Sigmoid colon (tissue), 4 donors: Measurements from ENCODE around the gene AUTS2.

ENCODE experiments used
- CTCF ChIP-seq, 4 experiments: fragments of 450-650 bp in 3 of 4; fragments of 200-600 bp in 1 of 4; IDR thresholded peaks; one replicate each; pipeline ENCODE4 v1.5.1; 2016 to 2019; ENCODE audit warnings: antibody characterized with exemption in 4 of 4, mild to moderate bottlenecking in 3 of 4, moderate library complexity in 2 of 4
- EP300 ChIP-seq, 4 donors: sonication (generic); formaldehyde crosslinking; IDR thresholded peaks; one replicate each; pipeline ENCODE4 v1.6.1; 2017; ENCODE audit warnings: antibody characterized with exemption in 4 of 4
- POLR2A ChIP-seq, 2 donors: fragments of 450-650 bp; IDR thresholded peaks; one replicate each; pipeline ENCODE4 v1.6.1; 2016; ENCODE audit warnings: antibody characterized with exemption in 2 of 2, mild to moderate bottlenecking in 2 of 2, moderate library complexity in 2 of 2
- POLR2AphosphoS5 ChIP-seq, 4 donors: sonication (generic); formaldehyde crosslinking; IDR thresholded peaks; one replicate each; pipeline ENCODE4 v1.6.1; 2017; ENCODE audit warnings: antibody characterized with exemption in 4 of 4

GRCh38 chr7:70307544-70308106, 709.4 kb downstream of the AUTS2 start:
- TF ChIP-seq CTCF (IDR thresholded peaks at IDR 0.05) (no peak), POLR2AphosphoS5 (IDR thresholded peaks at IDR 0.05) (no peak), POLR2A (IDR thresholded peaks at IDR 0.05) (no peak), EP300 (IDR thresholded peaks at IDR 0.05) (no peak)
